SW 1271 (cell line): ENCODE measurements around the gene GRIN3B.
A peak's percentile ranks its signal among the peaks of the same experiment; 100 is the strongest.

ENCODE experiments used
- DNase-seq, 2 experiments: peaks; one replicate each; lab custom pipeline; 2025; lab: John Stamatoyannopoulos, UW

GRIN3B gene

GRCh38 chr19:991174-991931 is 8.9 kb upstream of the GRIN3B start:
- no peak for DNase-seq

GRCh38 chr19:991932-992669 is 8.1 kb upstream of the GRIN3B start:
- no peak for DNase-seq

- DNase-seq, result no peak
Measured at GRCh38 chr19:992670-993055, 7.6 kb upstream of the GRIN3B start.

GRCh38 chr19:993361-993830 is 6.8 kb upstream of the GRIN3B start:
- DNase-seq, result no peak

GRCh38 chr19:993831-994393 is 6.3 kb upstream of the GRIN3B start:
- DNase-seq, result no peak

- no peak for DNase-seq
Measured at GRCh38 chr19:994516-994915, 5.7 kb upstream of the GRIN3B start.

GRCh38 chr19:995051-995827 is 5.0 kb upstream of the GRIN3B start:
- DNase-seq, result no peak

GRCh38 chr19:996051-996838 is 4.0 kb upstream of the GRIN3B start:
- DNase-seq, result no peak

- no peak for DNase-seq
Measured at GRCh38 chr19:998064-998463, 2.2 kb upstream of the GRIN3B start.

- no peak for DNase-seq
Measured at GRCh38 chr19:999379-999719, 870 bp upstream of the GRIN3B start.

GRCh38 chr19:1000591-1001537 is 645 bp downstream of the GRIN3B start:
- DNase-seq, result no peak

GRCh38 chr19:1001538-1002166 is 1.4 kb downstream of the GRIN3B start:
- peak in 1 of 2 experiments; percentile 39 for DNase-seq

- DNase-seq, result no peak
Measured at GRCh38 chr19:1002600-1002999, 2.4 kb downstream of the GRIN3B start.

GRCh38 chr19:1003283-1003682 is 3.1 kb downstream of the GRIN3B start:
- DNase-seq, result no peak

GRCh38 chr19:1004204-1004802 is 4.1 kb downstream of the GRIN3B start:
- DNase-seq, result no peak

GRCh38 chr19:1004803-1005664 is 4.8 kb downstream of the GRIN3B start:
- DNase-seq, result no peak

GRCh38 chr19:1006711-1007398 is 6.6 kb downstream of the GRIN3B start:
- no peak for DNase-seq
